Ishikawa (cell line): Measurements from ENCODE around the gene ATP10B.

Experiments used
- CEBPB ChIP-seq: IDR thresholded peaks from 2 replicates; pipeline ENCODE4 v1.6.1; 2012
- CREB1 ChIP-seq: IDR thresholded peaks from 2 replicates; pipeline ENCODE4 v1.6.1; 2012; ENCODE audit warnings: low read depth
- EGR1 ChIP-seq: IDR thresholded peaks from 2 replicates; pipeline ENCODE4 v1.6.1; 2012
- EP300 ChIP-seq: IDR thresholded peaks from 2 replicates; pipeline ENCODE4 v1.6.1; 2012; ENCODE audit warnings: borderline replicate concordance
- FOXM1 ChIP-seq: IDR thresholded peaks from 2 replicates; pipeline ENCODE4 v1.6.1; 2012; ENCODE audit warnings: low read depth, borderline replicate concordance
- MAX ChIP-seq: IDR thresholded peaks from 2 replicates; pipeline ENCODE4 v1.6.1; 2012
- NFIC ChIP-seq: IDR thresholded peaks from 2 replicates; pipeline ENCODE4 v1.6.1; 2012
- RAD21 ChIP-seq: IDR thresholded peaks from 2 replicates; pipeline ENCODE4 v1.6.1; 2012; ENCODE audit warnings: low read depth
- REST ChIP-seq: IDR thresholded peaks from 2 replicates; pipeline ENCODE4 v1.6.1; 2012; ENCODE audit warnings: low read depth, mild to moderate bottlenecking
- TAF1 ChIP-seq: IDR thresholded peaks from 2 replicates; pipeline ENCODE4 v1.6.1; 2012; ENCODE audit warnings: low read depth, mild to moderate bottlenecking
- TCF12 ChIP-seq: IDR thresholded peaks from 2 replicates; pipeline ENCODE4 v1.6.1; 2012; ENCODE audit warnings: low read depth
- TEAD4 ChIP-seq: IDR thresholded peaks from 2 replicates; pipeline ENCODE4 v1.6.1; 2012
- USF1 ChIP-seq: IDR thresholded peaks from 2 replicates; pipeline ENCODE4 v1.6.1; 2012
- YY1 ChIP-seq: IDR thresholded peaks from 2 replicates; pipeline ENCODE4 v1.6.1; 2012; ENCODE audit warnings: low read depth
- ZBTB7A ChIP-seq: IDR thresholded peaks from 2 replicates; pipeline ENCODE4 v1.6.1; 2012; ENCODE audit warnings: low read depth

ATP10B gene

GRCh38 chr5:160792732-160793529 is 59.1 kb downstream of the ATP10B start:
- no peak for TF ChIP-seq REST

- TF ChIP-seq USF1 (no peak), ZBTB7A (no peak), CEBPB (no peak), TAF1 (no peak), TCF12 (no peak), MAX (no peak), REST (no peak), RAD21 (no peak), FOXM1 (no peak), YY1 (no peak), EGR1 (no peak)
Measured at GRCh38 chr5:160792281-160792680, 59.7 kb downstream of the ATP10B start.

- no peak for TF ChIP-seq CREB1
- no peak for TF ChIP-seq YY1
- no peak for TF ChIP-seq EP300
- TF ChIP-seq EGR1 = no peak
- no peak for TF ChIP-seq MAX
- no peak for TF ChIP-seq TCF12
- TF ChIP-seq RAD21 = no peak
- TF ChIP-seq ZBTB7A = no peak
- no peak for TF ChIP-seq REST
- no peak for TF ChIP-seq USF1
- no peak for TF ChIP-seq CEBPB
- no peak for TF ChIP-seq NFIC
- no peak for TF ChIP-seq TEAD4
- TF ChIP-seq FOXM1 = no peak
- no peak for TF ChIP-seq TAF1
Measured at GRCh38 chr5:160789219-160789859, 62.7 kb downstream of the ATP10B start.

GRCh38 chr5:160788102-160788660 is 63.8 kb downstream of the ATP10B start:
- TF ChIP-seq USF1 (no peak), TAF1 (no peak), YY1 (no peak), RAD21 (no peak), TCF12 (no peak), MAX (no peak), CEBPB (no peak), FOXM1 (no peak), ZBTB7A (no peak), EP300 (no peak), EGR1 (no peak), REST (no peak), TEAD4 (no peak), NFIC (no peak), CREB1 (no peak)
